Loucy (cell line): ENCODE data around the gene LMF1.

Source experiments
- H2AFZ ChIP-seq: fragments of 200-600 bp; sonication (generic); 2 replicates; pipeline ENCODE4 v1.6.0; 2016; ENCODE audit warnings: antibody characterized with exemption, mild to moderate bottlenecking, low read length, moderate library complexity
- H3F3A ChIP-seq: fragments of 200-600 bp; 2 replicates; pipeline ENCODE4 v1.6.0; 2016; ENCODE audit warnings: antibody characterized with exemption, low read depth, mild to moderate bottlenecking
- H3K27me3 ChIP-seq: fragments of 200-600 bp; sonication (generic); 2 replicates; pipeline ENCODE4 v1.6.1; 2014; ENCODE audit warnings: low read length, mild to moderate bottlenecking; ENCODE audit not compliant: insufficient read depth, poor library complexity, severe bottlenecking
- H3K36me3 ChIP-seq: fragments of 200-600 bp; sonication (generic); 2 replicates; pipeline ENCODE4 v1.6.1; 2016; ENCODE audit warnings: low read length; ENCODE audit not compliant: insufficient read depth
- H3K4me1 ChIP-seq: fragments of 200-600 bp; sonication (generic); 2 replicates; pipeline ENCODE4 v1.5.1; 2014; ENCODE audit warnings: low read length, mild to moderate bottlenecking; ENCODE audit not compliant: insufficient read depth, poor library complexity, severe bottlenecking
- H3K4me2 ChIP-seq: fragments of 200-600 bp; sonication (generic); 2 replicates; pipeline ENCODE4 v1.6.0; 2014; ENCODE audit warnings: antibody characterized with exemption, low read length, low read depth, mild to moderate bottlenecking; ENCODE audit not compliant: poor library complexity, severe bottlenecking
- H3K4me3 ChIP-seq: fragments of 200-600 bp; sonication (generic); 2 replicates; pipeline ENCODE4 v1.5.1; 2014; ENCODE audit warnings: low read length, mild to moderate bottlenecking, mixed read lengths; ENCODE audit not compliant: poor library complexity, severe bottlenecking
- H3K79me2 ChIP-seq: fragments of 200-600 bp; sonication (generic); 2 replicates; pipeline ENCODE4 v1.6.1; 2014; ENCODE audit warnings: low read length; ENCODE audit not compliant: insufficient read depth
- H3K9ac ChIP-seq: fragments of 200-600 bp; sonication (generic); 2 replicates; pipeline ENCODE4 v1.6.0; 2014; ENCODE audit warnings: mild to moderate bottlenecking, low read depth, low read length, moderate library complexity; ENCODE audit not compliant: poor library complexity, severe bottlenecking
- H3K9me2 ChIP-seq: fragments of 200-600 bp; sonication (generic); replicated peaks from 2 replicates; pipeline ENCODE4 v1.6.1; 2016; ENCODE audit warnings: low read depth, low read length, mixed read lengths
- H3K9me3 ChIP-seq: fragments of 200-600 bp; sonication (generic); 2 replicates; pipeline ENCODE4 v1.6.1; 2014; ENCODE audit warnings: mild to moderate bottlenecking, antibody characterized with exemption, low read length, low read depth; ENCODE audit not compliant: insufficient read depth
- H4K20me1 ChIP-seq: fragments of 200-600 bp; sonication (generic); 2 replicates; pipeline ENCODE4 v1.6.0; 2014; ENCODE audit warnings: antibody characterized with exemption, low read length, mild to moderate bottlenecking; ENCODE audit not compliant: insufficient read depth, poor library complexity, severe bottlenecking
- CTCF ChIP-seq: fragments of 200-600 bp; sonication (generic); conservative IDR thresholded peaks from 2 replicates; pipeline ENCODE4 v1.5.1; 2014; ENCODE audit warnings: mild to moderate bottlenecking, antibody characterized with exemption, low read length
- EZH2phosphoT487 ChIP-seq: fragments of 200-600 bp; IDR thresholded peaks from 2 replicates; pipeline ENCODE4 v1.6.1; 2018; ENCODE audit warnings: antibody characterized with exemption, mild to moderate bottlenecking, moderate library complexity, borderline replicate concordance

The LMF1 gene

DNA sequence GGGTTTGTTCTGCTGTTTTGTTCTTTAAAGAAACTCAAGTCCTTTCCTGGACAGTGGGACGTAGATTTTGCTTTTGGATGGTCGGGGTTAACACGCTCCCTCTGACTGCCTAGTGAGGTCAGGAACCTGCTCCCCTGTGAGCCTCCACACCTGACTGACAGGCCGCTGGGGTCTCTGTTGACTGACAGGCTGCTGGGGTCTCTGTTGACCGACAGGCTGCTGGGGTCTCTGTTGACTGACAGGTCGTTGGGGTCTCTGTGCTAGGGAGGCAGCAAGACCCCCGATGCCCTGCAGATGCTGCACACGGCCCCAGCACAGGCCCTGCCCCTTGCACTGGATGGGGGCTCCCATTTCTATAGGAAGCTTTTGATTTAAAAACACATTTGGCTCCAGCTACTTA, 33.5 kb downstream of the LMF1 start:
- no peak overlapping the region for H2AFZ ChIP-seq
- H3K79me2 ChIP-seq, result no peaks in the 10 kb centered on the region
- no peaks in the 10 kb centered on the region for H4K20me1 ChIP-seq
- no peaks in the 10 kb centered on the region for H3K4me1 ChIP-seq
- no peaks in the 10 kb centered on the region for H3K36me3 ChIP-seq
- no peak overlapping the region for H3K4me2 ChIP-seq
- no peaks in the 10 kb centered on the region for H3K9me2 ChIP-seq
- no peaks in the 10 kb centered on the region for H3F3A ChIP-seq
- TF ChIP-seq CTCF, result no peak
- TF ChIP-seq EZH2phosphoT487, result no peak
- H3K9ac ChIP-seq, result no peak overlapping the region
- no peaks in the 10 kb centered on the region for H3K9me3 ChIP-seq
- no peaks in the 10 kb centered on the region for H3K27me3 ChIP-seq
- no peak overlapping the region for H3K4me3 ChIP-seq

DNA sequence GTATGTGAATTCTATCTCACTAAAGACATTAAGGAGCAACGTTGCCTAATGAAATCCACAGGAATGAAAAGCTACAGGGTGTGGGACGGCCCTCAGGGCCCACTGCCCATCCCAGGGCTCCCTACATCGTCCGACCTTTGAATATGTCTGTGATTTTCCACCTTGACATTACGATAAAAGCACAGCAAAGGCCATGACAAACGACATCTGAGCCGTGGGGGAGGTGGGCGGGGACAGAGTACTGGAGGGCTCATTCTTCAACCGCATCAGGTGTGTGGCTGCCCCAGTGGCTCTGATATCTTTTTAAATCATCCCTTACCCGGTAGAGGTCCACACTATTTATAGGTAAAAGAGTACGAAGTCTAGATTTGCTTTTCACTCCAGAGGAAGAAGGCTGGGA, 35.1 kb downstream of the LMF1 start:
- Histone ChIP-seq H3K4me1 (no peaks in the 10 kb centered on the region), H4K20me1 (no peaks in the 10 kb centered on the region), H3K9ac (no peak overlapping the region), H3K36me3 (no peaks in the 10 kb centered on the region), H3K9me2 (no peaks in the 10 kb centered on the region), H2AFZ (no peak overlapping the region), H3K9me3 (no peaks in the 10 kb centered on the region), H3K27me3 (no peaks in the 10 kb centered on the region), H3K79me2 (no peaks in the 10 kb centered on the region), H3F3A (no peaks in the 10 kb centered on the region), H3K4me2 (no peak overlapping the region), H3K4me3 (no peak overlapping the region)
- TF ChIP-seq EZH2phosphoT487 (no peak), CTCF (no peak)

GRCh38 chr16:934178-934577, 36.6 kb downstream of the LMF1 start:
- H3K4me2 ChIP-seq, result no peak overlapping the region
- H2AFZ ChIP-seq, result no peak overlapping the region
- H3K9me3 ChIP-seq, result no peaks in the 10 kb centered on the region
- H3K9me2 ChIP-seq, result no peaks in the 10 kb centered on the region
- TF ChIP-seq CTCF, result no peak
- no peak for TF ChIP-seq EZH2phosphoT487
- no peaks in the 10 kb centered on the region for H3F3A ChIP-seq
- no peaks in the 10 kb centered on the region for H4K20me1 ChIP-seq
- H3K36me3 ChIP-seq, result no peaks in the 10 kb centered on the region
- no peak overlapping the region for H3K9ac ChIP-seq
- no peaks in the 10 kb centered on the region for H3K4me1 ChIP-seq
- no peaks in the 10 kb centered on the region for H3K27me3 ChIP-seq
- no peak overlapping the region for H3K4me3 ChIP-seq
- no peaks in the 10 kb centered on the region for H3K79me2 ChIP-seq
